K562 treated with DMSO at 1 percent for 4 hours (cell line): ENCODE results near the gene ID1. TPM values are rescaled to one million over a fixed set of nuclear protein-coding genes. Genes with fewer than 3 reads are reported as not detected.

Experiments
- total RNA-seq: library from RNA; unstranded; fragments of 300-600 nt; gene quantifications from 2 replicates; pipeline ENCODE4 v1.2.3, GENCODE V29; 2022; ENCODE audit not compliant: insufficient read depth

ID1 gene
- 171 and 174 TPM in 2 replicates for total RNA-seq

DNA sequence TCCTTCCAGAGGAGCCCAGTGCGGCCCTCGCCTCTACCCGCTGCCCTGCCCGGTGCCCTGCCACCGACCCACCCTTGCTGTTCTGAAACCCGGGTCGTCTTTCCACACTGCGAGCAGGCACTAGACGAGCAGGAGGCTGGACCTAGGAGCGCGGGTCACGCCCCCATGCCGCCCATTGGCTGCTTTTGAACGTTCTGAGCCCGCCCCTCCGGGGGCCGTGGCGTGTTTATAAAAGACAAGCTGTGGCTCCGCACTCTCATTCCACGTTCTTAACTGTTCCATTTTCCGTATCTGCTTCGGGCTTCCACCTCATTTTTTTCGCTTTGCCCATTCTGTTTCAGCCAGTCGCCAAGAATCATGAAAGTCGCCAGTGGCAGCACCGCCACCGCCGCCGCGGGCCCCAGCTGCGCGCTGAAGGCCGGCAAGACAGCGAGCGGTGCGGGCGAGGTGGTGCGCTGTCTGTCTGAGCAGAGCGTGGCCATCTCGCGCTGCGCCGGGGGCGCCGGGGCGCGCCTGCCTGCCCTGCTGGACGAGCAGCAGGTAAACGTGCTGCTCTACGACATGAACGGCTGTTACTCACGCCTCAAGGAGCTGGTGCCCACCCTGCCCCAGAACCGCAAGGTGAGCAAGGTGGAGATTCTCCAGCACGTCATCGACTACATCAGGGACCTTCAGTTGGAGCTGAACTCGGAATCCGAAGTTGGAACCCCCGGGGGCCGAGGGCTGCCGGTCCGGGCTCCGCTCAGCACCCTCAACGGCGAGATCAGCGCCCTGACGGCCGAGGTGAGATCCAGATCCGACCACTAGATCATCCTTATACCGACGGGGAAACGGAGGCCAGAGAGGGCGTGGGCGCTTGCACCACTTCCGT, at the start of gene ID1:
Gene ID1 (plus strand): TSS at position 259 of the 871 bp plus-strand sequence. CDS start 99 bp downstream, at position 358.

DNA sequence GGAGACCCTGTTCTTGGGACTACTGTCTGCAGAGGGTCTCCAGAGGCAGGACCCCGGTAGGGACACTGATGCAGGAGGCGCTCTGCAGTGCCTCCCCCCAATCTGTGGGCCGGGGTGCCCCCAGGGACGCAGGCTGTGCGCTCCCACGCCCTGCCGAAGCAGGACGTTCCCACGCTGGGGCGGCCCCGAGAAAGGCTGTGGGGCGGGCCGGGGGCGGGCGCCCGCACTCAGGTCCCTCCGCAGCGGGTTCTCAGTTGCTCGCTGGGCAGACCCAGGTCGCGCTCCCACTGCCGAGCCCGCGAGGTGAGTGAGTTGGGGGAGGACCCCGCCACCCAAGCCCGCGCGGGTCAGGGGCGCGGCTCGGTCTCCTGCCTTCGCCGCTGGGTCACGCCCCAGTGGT, 32.6 kb downstream of the ID1 start, which contains the start of gene COX4I2:
Gene COX4I2 (plus strand): TSS at position 253 of the 400 bp plus-strand sequence. CDS start 1,106 bp downstream, outside the sequence.

Other genes with a start within 250 kb of the ID1 start
- gene DEFB118, start 236.7 kb upstream of the ID1 start, total RNA-seq, result not detected in 2 replicates
- gene DEFB119, start 214.7 kb upstream of the ID1 start, total RNA-seq, result not detected in 2 replicates
- gene DEFB121, start 199.1 kb upstream of the ID1 start, total RNA-seq, result not detected in 2 replicates
- not detected in 2 replicates for gene DEFB123, start 164.7 kb upstream of the ID1 start, total RNA-seq
- not detected in 2 replicates for gene DEFB124, start 130.2 kb upstream of the ID1 start, total RNA-seq
- not detected in 2 replicates for gene REM1, start 130.0 kb upstream of the ID1 start, total RNA-seq
- gene HM13, start 90.8 kb upstream of the ID1 start, total RNA-seq, result 168 and 174 TPM in 2 replicates
- gene COX4I2, start 32.6 kb downstream of the ID1 start, total RNA-seq, result not detected in 2 replicates
- 53.0 and 63.2 TPM in 2 replicates for gene BCL2L1, start 117.6 kb downstream of the ID1 start, total RNA-seq
- gene TPX2, start 134.0 kb downstream of the ID1 start, total RNA-seq, result 77.9 and 88.5 TPM in 2 replicates
- 0.69 and 2.4 TPM in 2 replicates for gene MYLK2, start 214.1 kb downstream of the ID1 start, total RNA-seq
- not detected in 2 replicates for gene FOXS1, start 240.3 kb downstream of the ID1 start, total RNA-seq